Esophagus squamous epithelium (tissue), 5 donors: ENCODE results near the gene SGSH. TPM values are rescaled to one million over a fixed set of nuclear protein-coding genes. Genes with fewer than 3 reads are reported as not detected.

Experiments used
- DNase-seq: peaks from one replicate; lab custom pipeline; 2025; lab: John Stamatoyannopoulos, UW
- H3K27ac ChIP-seq, 4 donors: fragments of 200-600 bp; sonication (generic); one replicate each; pipeline ENCODE4 v1.5.1; 2016 to 2019; ENCODE audit warnings: mild to moderate bottlenecking in 1 of 4
- H3K27me3 ChIP-seq, 4 donors: fragments of 200-600 bp; sonication (generic); 1 replicate in 3 of 4; 2 replicates in 1 of 4; pipeline versions ENCODE4 v1.5.1 to v1.6.0; 2017 to 2021; ENCODE audit warnings: antibody characterized with exemption in 1 of 4
- H3K36me3 ChIP-seq, 3 donors: fragments of 200-600 bp; sonication (generic); one replicate each; pipeline ENCODE4 v1.5.1; 2016 to 2019
- H3K4me1 ChIP-seq, 3 donors: fragments of 200-600 bp; sonication (generic); one replicate each; pipeline ENCODE4 v1.5.1; 2017 to 2019
- H3K4me3 ChIP-seq, 4 donors: fragments of 200-600 bp; sonication (generic); 1 replicate in 3 of 4; 2 replicates in 1 of 4; pipeline ENCODE4 v1.5.1; 2016 to 2019; ENCODE audit warnings: mild to moderate bottlenecking in 2 of 4, moderate library complexity in 1 of 4
- H3K9me3 ChIP-seq, 3 donors: fragments of 200-600 bp; sonication (generic); one replicate each; pipeline ENCODE4 v1.5.1; 2016 to 2019
- CTCF ChIP-seq, 6 experiments: fragments of 450-650 bp in 4 of 6; fragments of 200-600 bp in 2 of 6; sonication (generic) in 2 of 6; IDR thresholded peaks; one replicate each; pipeline ENCODE4 v1.5.1; 2016 to 2019; ENCODE audit warnings: antibody characterized with exemption in 6 of 6, mild to moderate bottlenecking in 4 of 6, moderate library complexity in 4 of 6
- POLR2A ChIP-seq, 4 donors: fragments of 450-650 bp; IDR thresholded peaks; one replicate each; pipeline ENCODE4 v1.6.1; 2017; ENCODE audit warnings: antibody characterized with exemption in 4 of 4, mild to moderate bottlenecking in 4 of 4, moderate library complexity in 3 of 4
- WGBS, 2 donors: methylation state at CpG; one replicate each; pipeline ENCODE4 v1.1.5; 2018; 5-methylcytosine and 5-hydroxymethylcytosine counted together
- intact Hi-C: fragments of 100-400 bp; cut with DNase I; formaldehyde crosslinking; loops from one replicate; pipeline ENCODE4 v1.15.0; 2022
- total RNA-seq, 4 donors: library from RNA; depleted of rRNA; stranded (reverse); fragments of >200 nt; gene quantifications; one replicate each; pipeline ENCODE4 v1.1.0, GENCODE V29; 2016
- donor health status: DM: yes; HTN: yes; CAD: no.

The SGSH gene
- total RNA-seq, 4 donors from 2014 or later: 8.7 to 18.7 (median 12.9) TPM

GRCh38 chr17:80248001-80248893, 28.1 kb upstream of the SGSH start:
- Histone ChIP-seq H3K27me3 (no peaks in the 10 kb centered on the region), H3K36me3 (peaks cover 0 to 80% (median 8%) of the 10 kb centered on the region in 3 donors), H3K27ac (no peak overlapping the region), H3K4me3 (no peak overlapping the region), H3K9me3 (no peaks in the 10 kb centered on the region), H3K4me1 (peaks cover 0 to 6% (median 0%) of the 10 kb centered on the region in 3 donors)
- TF ChIP-seq POLR2A (IDR thresholded peaks at IDR 0.05) (no peak), CTCF (IDR thresholded peaks at IDR 0.05) (no peak)
- DNase-seq: no peak
- intact Hi-C loops: no loop called here
- 90% methylated on average over 2 of the region's 23 CpGs; no CpG with 5 or more reads in 1 of the 2 donors for WGBS, 2 donors

GRCh38 chr17:80247561-80247960, 27.4 kb upstream of the SGSH start:
- no peak overlapping the region for H3K4me3 ChIP-seq
- WGBS, 2 donors: 73 to 88% methylated on average over 7 to 10 of the region's 17 CpGs
- DNase-seq: no peak
- peaks cover 0 to 87% (median 8%) of the 10 kb centered on the region in 3 donors for H3K36me3 ChIP-seq
- H3K4me1 ChIP-seq: no peaks in the 10 kb centered on the region
- intact Hi-C loops: no loop called here
- no peaks in the 10 kb centered on the region for H3K9me3 ChIP-seq
- H3K27me3 ChIP-seq: no peaks in the 10 kb centered on the region
- TF ChIP-seq CTCF (IDR thresholded peaks at IDR 0.05) (no peak), POLR2A (IDR thresholded peaks at IDR 0.05) (no peak)
- H3K27ac ChIP-seq: no peak overlapping the region

GRCh38 chr17:80246726-80247125, 26.6 kb upstream of the SGSH start:
- intact Hi-C loops: no loop called here
- no peak for DNase-seq
- TF ChIP-seq POLR2A (IDR thresholded peaks at IDR 0.05) (no peak), CTCF (IDR thresholded peaks at IDR 0.05) (no peak)
- H3K9me3 ChIP-seq: no peaks in the 10 kb centered on the region
- no peak overlapping the region for H3K27ac ChIP-seq
- peaks cover 0 to 89% (median 8%) of the 10 kb centered on the region in 3 donors for H3K36me3 ChIP-seq
- 76 to 91% methylated on average over 8 of the region's 8 CpGs for WGBS, 2 donors
- no peaks in the 10 kb centered on the region for H3K4me1 ChIP-seq
- H3K4me3 ChIP-seq: no peak overlapping the region
- H3K27me3 ChIP-seq: no peaks in the 10 kb centered on the region

- intact Hi-C loops: no loop called here
- DNase-seq: no peak
These were observed 26.1 kb upstream of the SGSH start for GRCh38 chr17:80246266-80246681.

More at GRCh38 chr17:80246266-80246681, 26.1 kb upstream of the SGSH start:
- H3K4me3 ChIP-seq: no peak overlapping the region
- TF ChIP-seq CTCF (IDR thresholded peaks at IDR 0.05): no peak
- TF ChIP-seq POLR2A (IDR thresholded peaks at IDR 0.05): no peak
- WGBS, 2 donors: 92% methylated on average over 13 of the region's 19 CpGs
- no peak overlapping the region for H3K27ac ChIP-seq
- H3K27me3 ChIP-seq: no peaks in the 10 kb centered on the region
- H3K9me3 ChIP-seq: no peaks in the 10 kb centered on the region
- no peaks in the 10 kb centered on the region for H3K4me1 ChIP-seq
- H3K36me3 ChIP-seq: peaks cover 0 to 90% (median 8%) of the 10 kb centered on the region in 3 donors
